ENCODE results near the gene EEA1.

- TF ChIP-seq CTCF (conservative IDR thresholded peaks at IDR 0.05; ENCODE audit: low read depth, low read length) (no peak), EZH2 (IDR thresholded peaks at IDR 0.05; ENCODE audit: borderline replicate concordance, low read depth, low read length, poor library complexity, severe bottlenecking) (no peak)
Measured at GRCh38 chr12:92857818-92858217, 71.3 kb downstream of the EEA1 start.

Measured in A673 (cell line).